K562 (cell line): Measurements from ENCODE around the gene UBAC2. TPM values are rescaled to one million over a fixed set of nuclear protein-coding genes. Genes with fewer than 3 reads are reported as not detected.

Source experiments
- ATAC-seq: fragments of 200-7000 bp; cut with Tn5 transposase; 3 replicates; pipeline ENCODE4 v1.9.1; 2020; ENCODE audit warnings: moderate library complexity
- BruUV-seq: library from RNA; stranded (reverse); fragments of 400-500 nt; replicated peaks from 2 replicates; lab custom pipeline; 2021; lab: Mats Ljungman, UMichigan
- CTCF ChIA-PET: fragments of 300-600 bp; formaldehyde crosslinking; extraction: SDS; loops from one replicate; lab custom pipeline; 2021; ENCODE audit warnings: low intra/inter-chr PET ratio; lab: Yijun Ruan, JAX
- POLR2A ChIA-PET: fragments of 300-600, 350-650 bp; sonication (Branson Sonifier 250); formaldehyde crosslinking; extraction: SDS; loops from one replicate; lab custom pipeline; 2021; ENCODE audit warnings: antibody characterized with exemption, inconsistent platforms; lab: Yijun Ruan, JAX
- DNase-seq, 4 experiments: peaks; one replicate each; pipeline versions ENCODE4 v3.0.0 to v3.0.0-alpha.2; 2011 to 2018; ENCODE audit warnings: low spot score in 3 of 4, mixed read lengths in 3 of 4; ENCODE audit errors: extremely low read depth in 1 of 4
- FAIRE-seq: peaks from 2 replicates; lab custom pipeline; 2011; peaks lifted over from hg19 to GRCh38; lab: Jason Lieb, UNC
- H2AFZ ChIP-seq: 2 replicates; pipeline ENCODE4 v1.6.0; 2011; ENCODE audit warnings: low read depth, low read length, control low read depth, inconsistent platforms
- H3K27ac ChIP-seq: fragments of 200-600 bp; 3 replicates; pipeline ENCODE4 v1.8.0; 2011; ENCODE audit warnings: low read depth, mild to moderate bottlenecking, control low read depth, inconsistent platforms, low read length, moderate library complexity, mixed read lengths; ENCODE audit errors: extremely low read depth
- H3K27me3 ChIP-seq, 2 experiments: fragments of 300-600 bp in 1 of 2; 2 replicates in 1 of 2; 3 replicates in 1 of 2; pipeline versions ENCODE4 v1.6.0 to v1.8.0; 2011; ENCODE audit warnings: inconsistent platforms in 2 of 2, low read length in 2 of 2, mild to moderate bottlenecking in 1 of 2, mixed read lengths in 1 of 2, moderate library complexity in 1 of 2; ENCODE audit not compliant: control insufficient read depth in 2 of 2, insufficient read depth in 2 of 2
- H3K36me3 ChIP-seq: fragments of 300-600 bp; 3 replicates; pipeline ENCODE4 v1.8.0; 2011; ENCODE audit warnings: mild to moderate bottlenecking, low read length, inconsistent platforms; ENCODE audit not compliant: control insufficient read depth, insufficient read depth
- H3K4me1 ChIP-seq, 2 experiments: fragments of 200-600 bp in 1 of 2; replicated peaks in 1 of 2; 2 replicates in 1 of 2; 3 replicates in 1 of 2; pipeline versions ENCODE4 v1.5.1 to v1.8.0; 2011; ENCODE audit warnings: inconsistent platforms in 2 of 2, low read length in 2 of 2, mild to moderate bottlenecking in 1 of 2, mixed read lengths in 1 of 2, moderate library complexity in 1 of 2; ENCODE audit not compliant: control insufficient read depth in 2 of 2, insufficient read depth in 2 of 2
- H3K4me2 ChIP-seq: 2 replicates; pipeline ENCODE4 v1.6.1; 2011; ENCODE audit warnings: low read length, control low read depth, inconsistent platforms, mixed read lengths; ENCODE audit not compliant: insufficient read depth
- H3K4me3 ChIP-seq: fragments of 200-600 bp; sonication (generic), shearing (Covaris generic); 2 replicates; pipeline ENCODE4 v1.5.1; 2016; ENCODE audit warnings: control low read depth, inconsistent platforms
- H3K79me2 ChIP-seq: fragments of 200-600 bp; 3 replicates; pipeline ENCODE4 v1.8.0; 2011; ENCODE audit warnings: low read length, inconsistent platforms; ENCODE audit not compliant: control insufficient read depth, insufficient read depth
- H3K9ac ChIP-seq, 2 experiments: 2 replicates each; pipeline versions ENCODE4 v1.6.0 to v1.6.1; 2011; ENCODE audit warnings: low read depth in 2 of 2, low read length in 2 of 2, control low read depth in 1 of 2, inconsistent platforms in 1 of 2, mild to moderate bottlenecking in 1 of 2, mixed read lengths in 1 of 2; ENCODE audit not compliant: insufficient read depth in 1 of 2
- H3K9me1 ChIP-seq: one replicate; pipeline ENCODE4 v1.6.0; 2011; ENCODE audit warnings: inconsistent platforms, mild to moderate bottlenecking, low read length, moderate library complexity; ENCODE audit not compliant: control insufficient read depth, insufficient read depth
- H3K9me3 ChIP-seq: replicated peaks from 2 replicates; pipeline ENCODE4 v1.5.1; 2011; ENCODE audit warnings: low read depth, low read length, inconsistent platforms; ENCODE audit not compliant: control insufficient read depth, insufficient read depth
- H4K20me1 ChIP-seq: replicated peaks from 2 replicates; pipeline ENCODE4 v1.6.1; 2011; ENCODE audit warnings: low read length, inconsistent platforms, mixed read lengths; ENCODE audit not compliant: control insufficient read depth, insufficient read depth
- ARID2 ChIP-seq: fragments of 450-650 bp; IDR thresholded peaks from 2 replicates; pipeline ENCODE4 v1.6.1; 2017; ENCODE audit warnings: antibody characterized with exemption, mild to moderate bottlenecking
- CEBPB ChIP-seq: fragments of 450-650 bp; IDR thresholded peaks from 2 replicates; pipeline ENCODE4 v1.6.1; 2016; ENCODE audit warnings: missing genetic modification characterization, missing compliant biosample characterization
- CGGBP1 ChIP-seq: fragments of 250-450 bp; sonication (Bioruptor Pico); IDR thresholded peaks from 2 replicates; pipeline ENCODE4 v1.9.0; 2021; ENCODE audit warnings: mild to moderate bottlenecking
- EZH2 ChIP-seq: IDR thresholded peaks from 2 replicates; pipeline ENCODE4 v1.6.1; 2012; ENCODE audit warnings: low read depth, mild to moderate bottlenecking, inconsistent platforms, low read length, borderline replicate concordance
- HMG20B ChIP-seq: fragments of 250-450 bp; sonication (Bioruptor Pico); IDR thresholded peaks from 2 replicates; pipeline ENCODE4 v1.5.0; 2021; ENCODE audit warnings: mild to moderate bottlenecking
- HNRNPK ChIP-seq: fragments of 200-400 bp; formaldehyde crosslinking; IDR thresholded peaks from one replicate; pipeline ENCODE4 v1.6.1; 2018; ENCODE audit warnings: mild to moderate bottlenecking, low read depth, low read length; ENCODE audit not compliant: poor library complexity, severe bottlenecking
- NFE2L1 ChIP-seq: fragments of 450-650 bp; IDR thresholded peaks from 2 replicates; pipeline ENCODE4 v1.6.1; 2016; ENCODE audit warnings: missing genetic modification characterization, low read depth, mild to moderate bottlenecking, missing compliant biosample characterization, moderate library complexity, borderline replicate concordance
- PHF8 ChIP-seq: fragments of 200-600 bp; sonication (generic); IDR thresholded peaks from 2 replicates; pipeline ENCODE4 v1.6.1; 2012; ENCODE audit warnings: mixed run types, mild to moderate bottlenecking, inconsistent platforms, low read length, moderate library complexity, borderline replicate concordance
- PTTG1 ChIP-seq: fragments of 450-650 bp; IDR thresholded peaks from 2 replicates; pipeline ENCODE4 v1.6.1; 2016; ENCODE audit warnings: low read depth, mild to moderate bottlenecking, missing genetic modification characterization, missing compliant biosample characterization
- REST ChIP-seq, 2 experiments: fragments of 450-650 bp; formaldehyde crosslinking in 1 of 2; IDR thresholded peaks; 2 replicates each; pipeline versions ENCODE4 v1.4.0 to v1.6.1; 2014 to 2020; ENCODE audit warnings: mild to moderate bottlenecking in 2 of 2, borderline replicate concordance in 1 of 2, low read depth in 1 of 2
- STAG1 ChIP-seq: sonication (generic); formaldehyde crosslinking; IDR thresholded peaks from 2 replicates; pipeline ENCODE4 v1.5.0; 2020; ENCODE audit warnings: missing genetic modification reagents, borderline replicate concordance
- TBP ChIP-seq: optimal IDR thresholded peaks from 2 replicates; pipeline ENCODE3; 2011; ENCODE audit warnings: low read depth, low read length, improper control_type of control experiment
- WGBS: fragments of 100-300 bp; shearing (Covaris generic); methylation state at CpG from one replicate; pipeline ENCODE4 v1.1.6; 2016; ENCODE audit warnings: low coverage, mixed read lengths; ENCODE audit not compliant: insufficient coverage; ENCODE audit errors: missing lambda C conversion rate; 5-methylcytosine and 5-hydroxymethylcytosine counted together
- in situ Hi-C: fragments of 300-500 bp; cut with MboI; formaldehyde crosslinking; loops from 4 replicates; pipeline ENCODE4 v1.15.0; 2018; ENCODE audit warnings: inconsistent platforms, mixed read lengths
- intact Hi-C: fragments of 100-400 bp; cut with micrococcal nuclease; formaldehyde crosslinking; loops from 2 replicates; pipeline ENCODE4 v1.14.2; 2022
- polyA plus RNA-seq, 8 experiments: library from polyadenylated mRNA; depleted of rRNA in 4 of 8; stranded (reverse) in 5 of 8; unstranded in 3 of 8; fragments of >200 nt; fragmentation: Nextera tagmentation in 2 of 8; fragmentation: Illumina TruSeq in 1 of 8; extraction: Ambion mirVana in 2 of 8; extraction: Trizol in 1 of 8; gene quantifications; 2 replicates each; pipeline versions ENCODE4 v1.2.1 to v1.2.3, GENCODE V29; 2011 to 2014; ENCODE audit warnings: inconsistent platforms in 1 of 8, missing spikeins in 1 of 8
- total RNA-seq, 7 experiments: library from RNA; depleted of rRNA in 6 of 7; stranded (reverse); fragments of >200 nt in 6 of 7; fragmentation: Illumina TruSeq in 2 of 7; extraction: Trizol in 2 of 7; gene quantifications; 2 replicates each; pipeline versions ENCODE4 v1.2.1 to v1.2.3, GENCODE V29; 2011 to 2021; ENCODE audit warnings: low replicate concordance in 1 of 7

The UBAC2 gene
- total and polyA plus RNA-seq, 9 of the 15 experiments (the other 6 are each of a cell fraction or from before 2014, with no cell fraction given), result 6.0 to 84.1 (median 32.3) TPM

- 45% methylated on average over 3 of the region's 3 CpGs for WGBS
- DNase-seq (no peak), FAIRE-seq (no peak), ATAC-seq (no peak)
- Histone ChIP-seq H3K27ac (no peak overlapping the region), H3K79me2 (peaks cover 29% of the 10 kb centered on the region), H3K4me1 (peaks cover 7 to 24% of the 10 kb centered on the region in 2 experiments; a peak in 3 of 5 replicates), H3K27me3 (no peaks in the 10 kb centered on the region), H2AFZ (no peak overlapping the region), H3K9me1 (no peaks in the 10 kb centered on the region), H3K9ac (peak overlapping the region in 1 of 2 experiments; percentile 20; a peak in 1 of 4 replicates), H3K4me2 (no peak overlapping the region), H3K36me3 (peaks cover 8% of the 10 kb centered on the region; the same call in 2 of the 3 replicates), H3K9me3 (no peaks in the 10 kb centered on the region), H4K20me1 (no peaks in the 10 kb centered on the region), H3K4me3 (no peak overlapping the region)
- ChIA-PET POLR2A (no interaction called here), CTCF (interaction anchor here (5.6 kb wide), 1 partner anchor 165 kb away, joined by 73 read pairs; no protein-coding TSS in a partner anchor)
- BruUV-seq, result no TSS peak
- in situ Hi-C loops (no loop called here), intact Hi-C loops (loop anchor here (5.0 kb wide), 1 partner anchor 96 kb away; no protein-coding TSS in a partner anchor)
- TF ChIP-seq PHF8 (no peak), PTTG1 (tag) (no peak), HNRNPK (no peak), NFE2L1 (no peak), EZH2 (no peak), ARID2 (no peak), STAG1 (no peak), CGGBP1 (CRISPR knock-in tag) (no peak), HMG20B (CRISPR knock-in tag) (no peak), CEBPB (tag) (no peak), REST (IDR thresholded peaks at IDR 0.05; ENCODE audit: borderline replicate concordance) (no peak), REST (CRISPR knock-in tag; IDR thresholded peaks at IDR 0.05; ENCODE audit: low read depth) (no peak), TBP (no peak)
Observed at GRCh38 chr13:99271249-99271648, 70.6 kb downstream of the UBAC2 start.
